GM18951 (cell line): ENCODE results near the gene TTC23L.

ENCODE experiments used
- POLR2A ChIP-seq: IDR thresholded peaks from 4 replicates; pipeline ENCODE4 v1.6.1; 2011; ENCODE audit warnings: mild to moderate bottlenecking; ENCODE audit not compliant: insufficient read length, insufficient read depth; ENCODE audit errors: extremely low read depth
- in situ Hi-C: fragments of 300-500 bp; cut with MboI; formaldehyde crosslinking; loops from one replicate; pipeline ENCODE4 v1.12.0; 2022; ENCODE audit warnings: low sequenced_read_pairs, mixed read lengths, inconsistent platforms; ENCODE audit not compliant: unreplicated experiment

TTC23L gene, protein sequence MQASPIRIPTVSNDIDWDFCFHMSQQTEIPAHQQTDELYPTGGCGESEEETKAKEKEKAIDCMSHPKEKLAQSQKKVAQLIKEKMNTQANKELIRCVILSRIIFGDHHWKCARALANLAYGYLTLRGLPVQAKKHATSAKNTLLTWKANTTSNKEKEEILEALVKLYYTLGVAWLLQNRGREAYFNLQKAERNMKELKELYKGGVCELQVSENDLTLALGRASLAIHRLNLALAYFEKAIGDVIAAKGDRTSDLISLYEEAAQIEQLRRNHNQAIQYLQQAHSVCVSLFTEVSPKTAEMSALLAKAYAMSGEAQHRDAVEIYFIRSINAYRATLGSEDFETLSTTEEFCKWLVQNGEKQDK

DNA sequence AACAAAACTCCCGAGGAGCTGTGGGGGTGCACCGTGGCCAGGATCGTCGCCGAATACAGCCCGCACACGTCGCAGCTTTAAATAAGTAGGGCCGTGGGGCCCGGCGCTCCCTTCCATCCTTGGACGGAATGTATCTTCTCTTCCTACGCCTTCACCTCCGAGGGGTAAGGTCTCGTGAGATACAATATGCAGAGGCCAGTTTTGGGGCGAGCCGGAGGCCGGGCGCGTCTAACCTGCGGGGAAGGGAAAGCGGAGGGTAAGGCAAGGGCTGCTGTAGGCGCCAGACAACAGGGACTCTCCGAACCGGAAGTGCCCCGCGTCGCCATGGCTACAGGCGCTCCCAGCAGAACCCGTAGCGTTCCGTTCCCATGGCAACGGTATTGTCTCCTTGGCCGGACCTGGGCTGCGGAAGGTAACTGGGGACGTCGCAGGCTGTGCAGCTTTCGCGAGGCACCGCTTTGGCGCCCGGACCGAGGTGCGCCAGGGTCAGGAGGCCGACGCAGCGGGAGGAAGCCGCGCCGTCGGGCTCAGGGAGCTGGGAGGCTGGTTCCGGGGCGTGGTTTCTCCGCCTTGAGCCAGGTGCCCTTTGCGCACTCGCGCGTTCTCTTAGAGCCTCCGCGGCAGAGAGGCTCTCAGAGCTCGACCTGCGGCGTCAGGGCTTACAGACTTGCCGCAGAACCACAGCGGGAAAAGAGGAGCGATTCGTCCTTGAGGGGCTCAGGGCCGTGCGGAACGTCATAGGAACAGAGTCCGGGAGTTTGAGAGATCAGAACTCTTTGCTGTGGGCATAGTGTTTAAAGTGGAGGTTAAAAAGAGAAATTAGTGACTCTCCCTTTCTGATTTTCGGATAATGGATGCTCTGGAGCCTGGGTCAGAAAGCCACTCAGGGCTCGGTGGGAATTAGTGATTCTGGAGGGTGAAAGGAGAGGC is at the start of gene TTC23L:
Gene TTC23L (plus strand): TSS at position 380 of the 930 bp plus-strand sequence. CDS start 1,508 bp downstream, outside the sequence.
- in situ Hi-C loops: no loop called here
- peak; percentile 53 for TF ChIP-seq POLR2A

DNA sequence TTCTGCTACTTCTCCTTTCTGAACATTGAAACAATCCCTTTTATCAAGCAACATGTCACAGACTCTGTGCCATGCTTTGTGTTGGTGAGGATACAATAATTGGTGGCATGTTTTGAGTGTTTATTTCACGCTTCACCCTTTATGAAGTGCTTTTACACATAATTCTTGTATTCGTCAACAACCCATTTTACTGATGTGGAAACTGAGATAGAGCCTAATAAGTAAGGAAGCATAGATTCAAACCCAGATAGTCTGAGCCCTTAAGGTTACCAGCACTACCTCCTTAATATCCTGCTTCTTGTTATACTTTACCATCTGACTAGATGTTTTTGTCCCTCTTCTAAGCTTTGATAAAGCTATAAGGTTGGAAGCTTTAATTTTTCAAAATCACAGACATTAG is 49.3 kb upstream of the TTC23L start:
- TF ChIP-seq POLR2A: no peak
- in situ Hi-C loops: no loop called here

DNA sequence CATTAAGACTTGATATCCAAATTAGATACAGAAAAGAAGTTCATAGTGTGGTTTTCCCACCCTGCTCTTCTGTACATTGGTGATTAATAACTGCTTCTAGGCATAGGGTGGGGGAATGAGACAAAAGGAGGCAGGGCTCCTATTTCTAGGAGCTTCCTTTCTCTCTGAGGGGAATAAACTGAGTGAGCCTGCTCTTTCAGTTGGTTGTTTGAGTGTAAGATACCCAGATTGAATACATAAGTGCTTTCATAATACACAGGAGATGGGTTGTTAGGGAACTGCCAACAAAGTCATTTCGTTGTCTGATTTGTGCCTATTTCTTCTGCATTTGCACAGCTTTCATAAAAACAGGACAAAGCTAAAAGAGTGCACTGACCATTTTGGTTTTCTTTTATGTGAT is 48.9 kb upstream of the TTC23L start:
- in situ Hi-C loops: no loop called here
- no peak for TF ChIP-seq POLR2A

DNA sequence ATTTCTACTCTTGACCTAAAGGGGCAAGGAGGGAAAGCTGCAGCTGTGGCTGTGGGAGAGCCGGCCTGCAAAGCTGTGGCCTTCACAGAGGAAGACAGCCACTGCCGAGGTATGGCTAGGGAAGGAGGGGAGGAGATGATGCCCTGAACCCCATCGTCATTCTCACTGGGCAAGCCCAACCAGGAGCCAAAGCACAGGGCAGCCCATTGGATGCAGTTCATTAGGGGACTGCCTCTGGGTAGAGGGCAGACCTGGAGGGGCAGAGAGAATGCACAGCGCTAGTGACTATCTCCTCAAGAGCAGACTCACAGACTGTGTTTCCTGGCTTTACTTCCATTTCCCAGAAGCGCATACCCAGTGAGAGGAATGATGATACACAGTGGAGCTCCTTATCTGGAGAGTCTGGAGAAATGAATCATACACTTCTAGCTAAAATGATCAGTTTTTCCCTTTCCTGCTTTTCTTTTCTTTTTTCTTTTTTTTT is 47.2 kb upstream of the TTC23L start:
- no peak for TF ChIP-seq POLR2A

DNA sequence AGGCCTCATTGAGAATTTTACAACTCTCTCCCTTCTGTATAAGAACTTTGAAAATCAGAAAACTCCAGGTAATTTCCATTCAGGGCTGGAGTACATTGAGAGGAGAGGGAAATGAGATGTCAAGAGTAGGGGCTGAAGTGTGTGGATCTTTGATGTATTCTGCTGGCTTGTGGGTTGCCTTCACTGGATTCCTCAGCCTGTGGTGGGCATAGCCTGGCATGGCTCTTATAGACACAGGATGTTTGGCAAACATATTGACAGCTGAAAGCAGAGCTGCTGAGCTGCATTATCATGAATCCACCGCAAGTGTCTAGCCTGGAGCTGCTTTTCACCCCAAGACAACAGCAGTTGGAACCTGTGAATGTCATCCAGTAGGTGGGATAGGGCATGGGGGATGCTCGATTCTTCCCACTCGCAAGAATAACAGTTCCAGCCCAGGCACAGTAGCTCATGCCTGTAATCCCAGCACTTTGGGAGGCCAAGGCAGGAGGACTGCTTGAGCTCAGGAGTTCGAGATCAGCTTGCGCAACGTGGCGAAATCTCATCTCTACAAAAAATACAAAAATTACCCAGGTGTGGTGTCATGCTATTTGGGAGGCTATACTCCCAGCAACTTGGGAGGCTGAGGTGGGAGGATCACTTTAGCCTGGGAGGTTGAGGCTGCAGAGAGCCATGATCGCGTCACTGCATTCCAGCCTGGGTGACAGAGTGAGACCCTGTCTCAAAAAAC is 36.0 kb upstream of the TTC23L start:
- in situ Hi-C loops: no loop called here
- TF ChIP-seq POLR2A: no peak

More for the DNA sequence above, 47.2 kb upstream of the TTC23L start:
- in situ Hi-C loops: no loop called here

DNA sequence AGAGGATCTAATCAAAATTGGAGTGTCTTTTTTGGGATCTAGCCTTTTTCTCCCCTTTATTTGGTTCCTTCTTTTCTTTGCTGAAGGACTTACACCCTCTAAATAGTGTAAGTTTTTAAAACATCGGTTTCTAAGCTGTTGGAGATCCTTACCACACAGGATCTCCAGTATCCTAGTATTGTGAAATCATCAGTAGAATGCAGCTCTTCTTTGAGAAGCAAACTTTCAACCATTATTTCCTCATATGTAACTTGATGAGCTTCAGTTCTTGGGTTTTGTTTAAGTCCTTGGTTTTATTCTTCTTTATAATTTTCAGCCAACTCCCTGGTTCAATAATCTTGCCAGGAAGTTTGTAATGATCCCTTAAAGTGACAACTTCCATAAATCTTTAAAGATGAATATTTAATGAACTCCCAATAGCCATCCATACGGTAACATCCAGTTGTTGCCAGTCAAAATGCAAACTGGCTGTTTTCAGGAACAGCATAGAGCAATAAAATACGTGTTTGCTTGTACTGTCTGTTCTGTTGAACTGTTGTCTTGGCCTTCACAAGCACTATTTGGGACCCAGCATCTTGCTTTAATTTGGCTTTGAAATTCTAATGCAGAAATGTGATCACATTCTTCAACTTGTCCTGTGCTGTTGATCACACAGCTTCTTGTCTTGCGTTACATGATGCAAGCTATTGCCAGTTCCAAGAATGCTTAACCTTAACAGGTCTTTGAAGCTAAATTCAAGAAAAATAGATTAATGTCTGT is 34.8 kb upstream of the TTC23L start:
- TF ChIP-seq POLR2A: no peak
- in situ Hi-C loops: no loop called here

DNA sequence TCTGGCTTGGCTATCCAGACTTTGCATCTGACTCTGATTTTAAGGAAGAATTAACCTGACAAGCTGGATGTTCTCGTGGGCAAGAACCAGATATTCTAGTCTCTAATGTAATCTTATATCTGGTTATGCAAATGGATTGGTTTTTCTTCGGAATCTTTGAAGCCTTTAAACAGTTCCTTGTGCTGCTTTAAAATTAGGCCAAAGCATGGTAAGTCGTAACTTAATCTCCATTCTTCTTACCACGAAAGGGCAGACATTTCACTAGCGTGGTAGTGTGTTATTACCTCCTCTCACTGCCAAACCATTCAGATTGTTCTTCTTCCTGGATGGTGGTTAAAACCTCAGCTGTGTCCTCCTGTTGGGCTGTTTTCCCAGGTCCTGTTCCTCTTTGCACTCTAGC is 34.1 kb upstream of the TTC23L start:
- no peak for TF ChIP-seq POLR2A
- in situ Hi-C loops: no loop called here

DNA sequence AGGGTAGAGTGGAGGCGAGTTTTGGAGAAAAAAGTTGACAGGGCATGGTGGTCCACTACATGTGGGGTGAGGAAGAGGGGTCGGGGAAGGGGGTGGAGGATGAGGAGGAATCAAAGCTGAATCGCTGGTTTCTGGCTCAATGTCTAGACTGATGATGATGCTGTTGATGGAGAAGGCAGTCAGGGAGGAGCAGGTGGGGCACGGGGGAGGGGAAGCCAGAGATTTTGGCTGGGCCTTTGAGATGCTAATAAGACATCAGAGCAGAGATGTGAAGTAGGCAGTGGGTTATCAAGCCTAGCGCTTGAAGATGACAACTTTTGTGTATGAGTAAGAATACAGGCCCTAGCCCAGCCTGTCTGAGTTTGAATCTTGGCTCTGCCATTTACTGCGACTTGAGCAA is 32.4 kb upstream of the TTC23L start:
- in situ Hi-C loops: no loop called here
- TF ChIP-seq POLR2A: no peak

DNA sequence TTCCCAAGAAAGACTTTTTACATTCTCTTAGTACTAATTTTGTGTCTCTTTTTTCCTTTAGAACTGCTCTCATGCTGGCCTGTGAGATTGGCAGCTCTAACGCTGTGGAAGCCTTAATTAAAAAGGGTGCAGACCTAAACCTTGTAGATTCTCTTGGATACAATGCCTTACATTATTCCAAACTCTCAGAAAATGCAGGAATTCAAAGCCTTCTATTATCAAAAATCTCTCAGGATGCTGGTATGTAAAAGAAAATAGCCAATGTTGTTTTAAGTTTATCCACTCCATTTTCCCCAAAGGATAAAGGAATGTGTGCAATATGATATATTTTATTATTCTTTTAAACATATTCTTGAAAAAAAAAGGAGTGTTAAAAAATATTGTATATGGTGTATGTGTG is 27.3 kb upstream of the TTC23L start:
- in situ Hi-C loops: no loop called here
- TF ChIP-seq POLR2A: no peak

DNA sequence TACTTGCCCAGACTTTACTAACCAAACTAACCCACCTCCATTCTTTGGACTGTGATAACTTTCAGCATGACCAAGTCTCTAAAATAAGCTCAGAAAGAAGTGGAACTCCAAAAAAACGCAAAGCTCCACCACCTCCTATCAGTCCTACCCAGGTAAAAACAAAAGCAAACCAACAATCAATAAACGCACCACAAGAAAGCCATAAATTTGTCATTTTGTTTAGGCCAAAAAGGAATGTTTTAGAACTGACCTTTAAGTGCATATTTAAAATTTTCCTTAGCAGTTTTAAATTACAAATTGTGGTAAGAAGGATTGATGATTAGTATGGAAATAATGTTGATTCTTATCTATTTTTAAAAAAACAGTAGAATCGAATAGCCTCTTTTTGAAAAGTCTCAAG is 25.5 kb upstream of the TTC23L start:
- TF ChIP-seq POLR2A: no peak
- in situ Hi-C loops: no loop called here

DNA sequence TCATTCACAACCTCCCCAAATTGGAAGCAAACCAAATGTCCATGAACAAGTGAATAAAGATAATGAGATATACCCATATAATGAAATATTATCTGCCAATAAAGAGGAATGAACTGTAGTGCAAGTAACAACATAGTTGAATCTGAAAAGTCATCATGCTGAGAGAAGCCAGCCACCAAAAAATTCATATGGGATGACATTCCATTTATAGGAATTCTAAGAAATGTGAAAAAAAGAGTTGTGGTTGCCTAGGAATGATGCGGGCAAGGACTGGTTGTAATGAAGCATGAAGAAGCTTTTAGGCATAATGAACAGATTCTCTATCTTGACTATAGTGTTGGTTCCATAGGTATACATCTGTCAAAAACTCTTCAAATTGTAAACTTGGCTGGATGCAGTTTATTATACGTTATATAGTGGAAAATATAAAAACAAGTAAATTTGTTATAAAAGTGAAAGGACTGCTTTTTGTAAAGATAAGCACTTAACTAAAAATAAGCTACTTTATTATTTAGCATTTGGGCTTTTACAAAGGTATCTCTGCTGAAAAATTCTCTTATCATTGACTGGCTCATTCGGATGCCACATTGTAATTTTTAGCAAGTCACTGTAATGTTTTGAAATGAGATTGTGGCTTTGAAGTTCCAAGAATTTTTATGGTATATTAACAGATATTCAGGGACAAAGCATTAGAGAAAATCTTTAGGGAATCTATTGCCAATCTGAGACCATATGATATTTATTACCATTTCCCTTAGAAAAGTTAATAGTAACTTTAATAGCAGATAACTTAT is 21.2 kb upstream of the TTC23L start:
- in situ Hi-C loops: no loop called here
- TF ChIP-seq POLR2A: no peak

DNA sequence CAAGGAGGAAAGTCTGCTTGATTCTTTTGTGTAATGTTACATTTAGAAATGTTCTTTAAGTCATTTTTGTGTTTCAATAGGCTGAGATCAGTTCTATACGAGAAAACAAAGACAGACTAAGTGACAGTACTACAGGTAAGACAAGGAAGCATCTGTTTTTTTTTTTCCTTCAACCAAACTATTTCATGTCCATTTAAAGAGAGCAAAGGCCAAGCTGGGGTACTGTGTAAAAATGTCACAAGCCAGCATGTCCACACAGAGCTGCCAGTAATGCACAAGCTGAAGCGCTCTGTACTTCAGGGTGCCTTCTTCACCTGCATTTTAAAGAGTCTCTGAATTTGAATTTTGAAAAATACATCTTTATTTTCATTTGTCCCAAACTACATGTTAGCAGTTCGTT is 20.2 kb upstream of the TTC23L start:
- no peak for TF ChIP-seq POLR2A
- in situ Hi-C loops: no loop called here
